SK-N-SH (cell line): ENCODE results near the gene PIH1D2. TPM values are rescaled to one million over a fixed set of nuclear protein-coding genes. Genes with fewer than 3 reads are reported as not detected.

Experiments
- CTCF ChIA-PET: fragments of 300-600, 350-600 bp; formaldehyde crosslinking; extraction: SDS; loops from one replicate; lab custom pipeline; 2021; lab: Yijun Ruan, JAX
- POLR2A ChIA-PET: fragments of 350-600 bp; sonication (Branson Sonifier 250); formaldehyde crosslinking; extraction: SDS; loops from one replicate; lab custom pipeline; 2020; ENCODE audit warnings: antibody characterized with exemption, inconsistent platforms; lab: Yijun Ruan, JAX
- DNase-seq: peaks from one replicate; pipeline ENCODE4 v3.0.0; 2012
- H2AFZ ChIP-seq: fragments of 200-600 bp; sonication (generic); 2 replicates; pipeline ENCODE4 v1.8.1; 2016; ENCODE audit warnings: antibody characterized with exemption, mild to moderate bottlenecking, low read depth
- H3F3A ChIP-seq: fragments of 200-600 bp; sonication (generic); replicated peaks from 2 replicates; pipeline ENCODE3; 2016; ENCODE audit warnings: antibody characterized with exemption, mild to moderate bottlenecking; ENCODE audit not compliant: insufficient read depth
- H3K27ac ChIP-seq, 2 experiments: fragments of 200-500 bp in 1 of 2; fragments of 200-600 bp in 1 of 2; sonication (Bioruptor generic) in 1 of 2; sonication (generic), shearing (Covaris generic) in 1 of 2; 2 replicates each; pipeline versions ENCODE4 v1.5.1 to v1.6.1; 2014 to 2016; ENCODE audit warnings: low read depth in 2 of 2, inconsistent platforms in 1 of 2, low read length in 1 of 2, mild to moderate bottlenecking in 1 of 2, mixed read lengths in 1 of 2
- H3K27me3 ChIP-seq: fragments of 200-600 bp; sonication (generic), shearing (Covaris generic); 2 replicates; pipeline ENCODE4 v1.6.1; 2016; ENCODE audit warnings: mixed run types; ENCODE audit not compliant: insufficient read depth
- H3K36me3 ChIP-seq, 2 experiments: fragments of 200-500 bp in 1 of 2; fragments of 200-600 bp in 1 of 2; sonication (Bioruptor generic) in 1 of 2; sonication (generic) in 1 of 2; replicated peaks in 1 of 2; 2 replicates each; pipeline versions ENCODE3 to v1.5.1; 2014 to 2016; ENCODE audit warnings: low read length in 1 of 2, mild to moderate bottlenecking in 1 of 2; ENCODE audit not compliant: insufficient read depth in 2 of 2, control insufficient read depth in 1 of 2
- H3K4me1 ChIP-seq, 2 experiments: fragments of 200-500 bp in 1 of 2; fragments of 200-600 bp in 1 of 2; sonication (Bioruptor generic) in 1 of 2; sonication (generic), shearing (Covaris generic) in 1 of 2; 2 replicates each; pipeline versions ENCODE4 v1.5.1 to v1.6.1; 2014 to 2016; ENCODE audit warnings: low read depth in 1 of 2, low read length in 1 of 2, mixed run types in 1 of 2; ENCODE audit not compliant: insufficient read depth in 2 of 2, control insufficient read depth in 1 of 2
- H3K4me2 ChIP-seq: fragments of 200-600 bp; sonication (generic), shearing (Covaris generic); 2 replicates; pipeline ENCODE4 v1.6.1; 2017; ENCODE audit warnings: mixed run types
- H3K4me3 ChIP-seq, 2 experiments: fragments of 200-500 bp in 1 of 2; fragments of 200-600 bp in 1 of 2; sonication (Bioruptor generic) in 1 of 2; sonication (generic), shearing (Covaris generic) in 1 of 2; 2 replicates each; pipeline versions ENCODE4 v1.5.1 to v1.8.1; 2014 to 2016; ENCODE audit warnings: low read depth in 2 of 2, inconsistent platforms in 1 of 2, low read length in 1 of 2, mild to moderate bottlenecking in 1 of 2, mixed read lengths in 1 of 2, moderate library complexity in 1 of 2
- H3K79me2 ChIP-seq: fragments of 200-600 bp; sonication (generic); 2 replicates; pipeline ENCODE4 v1.8.1; 2017; ENCODE audit warnings: mild to moderate bottlenecking; ENCODE audit not compliant: insufficient read depth
- H3K9ac ChIP-seq: fragments of 200-600 bp; sonication (generic); 2 replicates; pipeline ENCODE4 v1.6.1; 2017; ENCODE audit warnings: mixed run types
- H3K9me2 ChIP-seq: fragments of 200-600 bp; sonication (generic); 2 replicates; pipeline ENCODE4 v1.6.1; 2017; ENCODE audit warnings: mixed run types
- H3K9me3 ChIP-seq: fragments of 200-600 bp; sonication (generic); 2 replicates; pipeline ENCODE4 v1.6.1; 2017; ENCODE audit warnings: mixed run types, mild to moderate bottlenecking, moderate library complexity
- H4K20me1 ChIP-seq: fragments of 200-600 bp; sonication (generic); 2 replicates; pipeline ENCODE4 v1.6.1; 2017; ENCODE audit warnings: mild to moderate bottlenecking, mixed run types; ENCODE audit not compliant: insufficient read depth
- ELF1 ChIP-seq: IDR thresholded peaks from 2 replicates; pipeline ENCODE4 v1.4.0; 2012
- EP300 ChIP-seq, 2 experiments: IDR thresholded peaks; 2 replicates each; pipeline versions ENCODE4 v1.4.0 to v1.6.1; 2012; ENCODE audit warnings: borderline replicate concordance in 1 of 2, low read depth in 1 of 2, low read length in 1 of 2
- EZH2phosphoT487 ChIP-seq: fragments of 200-600 bp; sonication (generic); IDR thresholded peaks from 2 replicates; pipeline ENCODE4 v1.6.1; 2017; ENCODE audit warnings: low read depth, mixed run types, mild to moderate bottlenecking, antibody characterized with exemption, moderate library complexity, borderline replicate concordance
- FOSL2 ChIP-seq: IDR thresholded peaks from 2 replicates; pipeline ENCODE4 v1.4.0; 2012; ENCODE audit warnings: low read depth, mild to moderate bottlenecking, moderate library complexity, borderline replicate concordance
- FOXJ3 ChIP-seq: sonication (generic); formaldehyde crosslinking; IDR thresholded peaks from 2 replicates; pipeline ENCODE4 v1.5.1; 2020; ENCODE audit warnings: mild to moderate bottlenecking, missing genetic modification reagents
- GATA2 ChIP-seq: sonication (generic); formaldehyde crosslinking; IDR thresholded peaks from 2 replicates; pipeline ENCODE4 v1.5.0; 2020; ENCODE audit warnings: mild to moderate bottlenecking, missing genetic modification reagents
- JUND ChIP-seq: IDR thresholded peaks from 2 replicates; pipeline ENCODE4 v1.4.0; 2012
- MEF2A ChIP-seq: IDR thresholded peaks from 2 replicates; pipeline ENCODE4 v1.4.0; 2012; ENCODE audit warnings: low read depth, borderline replicate concordance
- NFIC ChIP-seq: IDR thresholded peaks from 2 replicates; pipeline ENCODE4 v1.4.0; 2012; ENCODE audit warnings: borderline replicate concordance
- NRF1 ChIP-seq: IDR thresholded peaks from 2 replicates; pipeline ENCODE4 v1.6.1; 2012; ENCODE audit warnings: low read depth, mild to moderate bottlenecking, low read length
- PBX3 ChIP-seq: IDR thresholded peaks from 2 replicates; pipeline ENCODE4; 2012
- POLR2AphosphoS5 ChIP-seq: IDR thresholded peaks from 2 replicates; pipeline ENCODE4 v1.6.1; 2012; ENCODE audit warnings: low read depth, low read length
- RAD21 ChIP-seq: IDR thresholded peaks from 2 replicates; pipeline ENCODE4 v1.6.1; 2012; ENCODE audit warnings: mild to moderate bottlenecking, low read length
- RFX5 ChIP-seq: IDR thresholded peaks from 2 replicates; pipeline ENCODE4 v1.6.1; 2012; ENCODE audit warnings: mild to moderate bottlenecking, improper control_type of control experiment, low read length
- RXRA ChIP-seq: IDR thresholded peaks from 2 replicates; pipeline ENCODE4 v1.4.0; 2012; ENCODE audit warnings: low read depth, mild to moderate bottlenecking, borderline replicate concordance
- SIN3A ChIP-seq: IDR thresholded peaks from 2 replicates; pipeline ENCODE4 v1.6.1; 2012; ENCODE audit warnings: low read depth, mild to moderate bottlenecking, low read length, moderate library complexity, borderline replicate concordance
- SMC3 ChIP-seq: IDR thresholded peaks from 2 replicates; pipeline ENCODE4 v1.6.1; 2012; ENCODE audit warnings: low read depth, low read length, improper control_type of control experiment
- TAF1 ChIP-seq: IDR thresholded peaks from 2 replicates; pipeline ENCODE4 v1.6.1; 2012; ENCODE audit warnings: low read depth, mild to moderate bottlenecking, low read length, moderate library complexity, borderline replicate concordance
- TCF12 ChIP-seq: IDR thresholded peaks from 2 replicates; pipeline ENCODE4 v1.4.0; 2012
- TEAD4 ChIP-seq: IDR thresholded peaks from 2 replicates; pipeline ENCODE4 v1.4.0; 2012; ENCODE audit warnings: mild to moderate bottlenecking, borderline replicate concordance; ENCODE audit not compliant: insufficient read depth
- YY1 ChIP-seq: IDR thresholded peaks from 2 replicates; pipeline ENCODE4 v1.4.0; 2012; ENCODE audit warnings: low read depth, mild to moderate bottlenecking
- WGBS: methylation state at CpG from one replicate; pipeline ENCODE4 v1.1.6; 2017; ENCODE audit warnings: low lambda C conversion rate; 5-methylcytosine and 5-hydroxymethylcytosine counted together
- polyA plus RNA-seq, 3 experiments: library from polyadenylated mRNA; depleted of rRNA; stranded (reverse); fragments of >200 nt; gene quantifications; 2 replicates each; pipeline ENCODE4 v1.2.3, GENCODE V29; 2012
- TF ChIP-seq, protein P1 (sequence below): IDR thresholded peaks from 2 replicates; pipeline ENCODE4 v1.6.1; 2012; ENCODE audit warnings: mild to moderate bottlenecking, low read depth, low read length, moderate library complexity
- TF ChIP-seq, protein P2 (sequence below): fragments of 150-350 bp; IDR thresholded peaks from 2 replicates; pipeline ENCODE4 v1.6.1; 2016; ENCODE audit warnings: mild to moderate bottlenecking, low read depth, low read length

Gene PIH1D2
- polyA plus RNA-seq, 1 of the 3 experiments (the other 2 are of a cell fraction) = 0.97 TPM

- TF ChIP-seq, protein P1, sequence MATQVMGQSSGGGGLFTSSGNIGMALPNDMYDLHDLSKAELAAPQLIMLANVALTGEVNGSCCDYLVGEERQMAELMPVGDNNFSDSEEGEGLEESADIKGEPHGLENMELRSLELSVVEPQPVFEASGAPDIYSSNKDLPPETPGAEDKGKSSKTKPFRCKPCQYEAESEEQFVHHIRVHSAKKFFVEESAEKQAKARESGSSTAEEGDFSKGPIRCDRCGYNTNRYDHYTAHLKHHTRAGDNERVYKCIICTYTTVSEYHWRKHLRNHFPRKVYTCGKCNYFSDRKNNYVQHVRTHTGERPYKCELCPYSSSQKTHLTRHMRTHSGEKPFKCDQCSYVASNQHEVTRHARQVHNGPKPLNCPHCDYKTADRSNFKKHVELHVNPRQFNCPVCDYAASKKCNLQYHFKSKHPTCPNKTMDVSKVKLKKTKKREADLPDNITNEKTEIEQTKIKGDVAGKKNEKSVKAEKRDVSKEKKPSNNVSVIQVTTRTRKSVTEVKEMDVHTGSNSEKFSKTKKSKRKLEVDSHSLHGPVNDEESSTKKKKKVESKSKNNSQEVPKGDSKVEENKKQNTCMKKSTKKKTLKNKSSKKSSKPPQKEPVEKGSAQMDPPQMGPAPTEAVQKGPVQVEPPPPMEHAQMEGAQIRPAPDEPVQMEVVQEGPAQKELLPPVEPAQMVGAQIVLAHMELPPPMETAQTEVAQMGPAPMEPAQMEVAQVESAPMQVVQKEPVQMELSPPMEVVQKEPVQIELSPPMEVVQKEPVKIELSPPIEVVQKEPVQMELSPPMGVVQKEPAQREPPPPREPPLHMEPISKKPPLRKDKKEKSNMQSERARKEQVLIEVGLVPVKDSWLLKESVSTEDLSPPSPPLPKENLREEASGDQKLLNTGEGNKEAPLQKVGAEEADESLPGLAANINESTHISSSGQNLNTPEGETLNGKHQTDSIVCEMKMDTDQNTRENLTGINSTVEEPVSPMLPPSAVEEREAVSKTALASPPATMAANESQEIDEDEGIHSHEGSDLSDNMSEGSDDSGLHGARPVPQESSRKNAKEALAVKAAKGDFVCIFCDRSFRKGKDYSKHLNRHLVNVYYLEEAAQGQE = no peak
- TF ChIP-seq TAF1 (no peak), MEF2A (no peak), NRF1 (no peak), YY1 (no peak), ELF1 (no peak), FOXJ3 (CRISPR knock-in tag) (no peak), PBX3 (no peak)
- TF ChIP-seq, protein P2, sequence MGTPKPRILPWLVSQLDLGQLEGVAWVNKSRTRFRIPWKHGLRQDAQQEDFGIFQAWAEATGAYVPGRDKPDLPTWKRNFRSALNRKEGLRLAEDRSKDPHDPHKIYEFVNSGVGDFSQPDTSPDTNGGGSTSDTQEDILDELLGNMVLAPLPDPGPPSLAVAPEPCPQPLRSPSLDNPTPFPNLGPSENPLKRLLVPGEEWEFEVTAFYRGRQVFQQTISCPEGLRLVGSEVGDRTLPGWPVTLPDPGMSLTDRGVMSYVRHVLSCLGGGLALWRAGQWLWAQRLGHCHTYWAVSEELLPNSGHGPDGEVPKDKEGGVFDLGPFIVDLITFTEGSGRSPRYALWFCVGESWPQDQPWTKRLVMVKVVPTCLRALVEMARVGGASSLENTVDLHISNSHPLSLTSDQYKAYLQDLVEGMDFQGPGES = no peak
Measured at GRCh38 chr11:112062923-112063322, 10.9 kb downstream of the PIH1D2 start (continued).

GRCh38 chr11:112058103-112058502 lies 15.7 kb downstream of the PIH1D2 start:
- H3K9me2 ChIP-seq = no peaks in the 10 kb centered on the region
- H3K9ac ChIP-seq = no peak overlapping the region
- TF ChIP-seq SMC3 (no peak), JUND (no peak), TCF12 (no peak), TEAD4 (no peak), SIN3A (no peak), RXRA (no peak), NFIC (no peak), GATA2 (CRISPR knock-in tag) (no peak), FOXJ3 (CRISPR knock-in tag) (no peak), NRF1 (no peak), ELF1 (no peak), YY1 (no peak), EZH2phosphoT487 (no peak), POLR2AphosphoS5 (no peak), EP300 (IDR thresholded peaks at IDR 0.05; ENCODE audit: borderline replicate concordance in 1 of 2, low read depth in 1 of 2, low read length in 1 of 2) (no peak), FOSL2 (no peak), RFX5 (no peak), RAD21 (no peak), MEF2A (no peak)
- TF ChIP-seq, protein P1 = no peak
- DNase-seq = no peak
- H3F3A ChIP-seq = peaks cover 7% of the 10 kb centered on the region
- H3K9me3 ChIP-seq = no peaks in the 10 kb centered on the region
- ChIA-PET CTCF (no interaction called here), POLR2A (no interaction called here)
- H3K36me3 ChIP-seq = peaks cover 61 to 70% of the 10 kb centered on the region in 2 experiments
- H2AFZ ChIP-seq = no peak overlapping the region
- 65% methylated on average over 1 of the region's 1 CpG for whole genome bisulfite sequencing
- H3K4me2 ChIP-seq = no peak overlapping the region
- H3K4me3 ChIP-seq = no peak overlapping the region
- H4K20me1 ChIP-seq = no peaks in the 10 kb centered on the region
- no peaks in the 10 kb centered on the region for H3K27me3 ChIP-seq
- H3K27ac ChIP-seq = no peak overlapping the region
- no peaks in the 10 kb centered on the region for H3K4me1 ChIP-seq
- no peaks in the 10 kb centered on the region for H3K79me2 ChIP-seq
